GM19397 (cell line): ENCODE measurements around the gene ERBIN.
A peak's percentile ranks its signal among the peaks of the same experiment; 100 is the strongest.
"Not testable (repeated sequence)": the region's sequence is repeated elsewhere in the genome, so short reads cannot be mapped to it uniquely, and the experiment has no call there.

Experiments used
- ATAC-seq: cut with Tn5 transposase; IDR thresholded peaks from one replicate; pipeline ENCODE4 v1.9.1; 2021; ENCODE audit warnings: mild to moderate bottlenecking, moderate library complexity; ENCODE audit not compliant: unreplicated experiment

Gene ERBIN

DNA sequence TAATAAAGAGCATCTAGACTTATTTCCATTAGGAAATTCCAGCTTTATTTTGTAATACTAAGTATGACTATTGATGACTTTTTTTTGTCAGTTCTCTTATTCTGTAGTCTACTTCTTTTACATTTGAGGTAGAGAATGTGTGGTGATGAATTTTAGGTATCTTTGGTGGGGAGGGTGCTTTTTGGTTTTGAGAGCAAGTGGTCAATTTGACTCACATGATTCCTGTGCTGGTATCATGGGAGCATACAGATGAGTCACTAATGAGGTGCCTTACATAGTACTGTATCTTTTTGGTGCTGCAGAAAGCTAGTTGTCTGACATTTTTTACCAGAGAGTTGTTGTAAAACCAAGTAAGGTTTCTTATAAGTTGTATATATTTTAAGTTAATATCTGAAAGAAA, 35.3 kb downstream of the ERBIN start:
- peak; percentile 79 for ATAC-seq

GRCh38 chr5:65967288-65968066, 41.1 kb downstream of the ERBIN start:
- no peak for ATAC-seq

GRCh38 chr5:65969539-65970393, 43.4 kb downstream of the ERBIN start:
- no peak for ATAC-seq

DNA sequence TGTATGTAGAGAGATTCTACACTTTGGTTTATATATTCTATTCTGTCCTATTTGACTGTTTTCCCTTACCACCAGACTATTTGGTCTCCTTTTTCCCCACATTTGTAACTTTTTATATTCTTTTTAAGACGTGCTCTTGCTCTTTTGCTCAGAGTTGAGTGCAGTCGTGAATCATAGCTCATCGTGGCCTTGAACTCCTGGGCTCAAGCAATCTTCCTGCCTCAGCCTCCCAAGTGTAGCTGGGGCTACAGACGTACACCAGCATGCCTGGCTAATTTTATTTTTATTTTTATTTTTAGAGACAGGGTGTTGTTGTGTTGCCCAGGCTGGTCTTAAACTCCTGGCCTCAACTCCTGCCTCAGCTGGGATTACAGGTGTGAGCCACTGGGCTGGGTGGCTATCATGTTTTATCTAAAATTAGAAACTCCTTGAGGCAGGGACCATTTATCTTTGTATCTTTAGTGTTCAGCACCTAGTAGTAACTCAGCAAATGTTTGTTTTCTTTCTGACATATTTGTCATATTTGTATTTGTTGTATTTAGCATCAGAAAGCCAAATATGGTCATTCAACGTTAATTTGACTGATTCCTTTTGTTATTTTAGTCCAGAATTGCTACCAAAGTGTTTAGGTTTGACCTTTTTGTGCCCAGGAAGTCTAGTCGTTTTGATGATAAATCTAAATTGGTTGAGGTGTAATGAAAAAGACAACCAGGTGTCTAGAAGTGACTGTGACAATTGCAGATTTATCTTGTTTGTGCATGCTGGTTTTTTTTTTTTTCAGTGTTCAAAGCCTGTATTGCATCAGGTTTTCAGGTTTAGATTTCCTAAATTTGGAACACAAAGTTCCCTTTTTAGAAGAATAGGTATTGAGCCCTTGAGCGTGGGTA, 44.3 kb downstream of the ERBIN start:
- no peak for ATAC-seq

DNA sequence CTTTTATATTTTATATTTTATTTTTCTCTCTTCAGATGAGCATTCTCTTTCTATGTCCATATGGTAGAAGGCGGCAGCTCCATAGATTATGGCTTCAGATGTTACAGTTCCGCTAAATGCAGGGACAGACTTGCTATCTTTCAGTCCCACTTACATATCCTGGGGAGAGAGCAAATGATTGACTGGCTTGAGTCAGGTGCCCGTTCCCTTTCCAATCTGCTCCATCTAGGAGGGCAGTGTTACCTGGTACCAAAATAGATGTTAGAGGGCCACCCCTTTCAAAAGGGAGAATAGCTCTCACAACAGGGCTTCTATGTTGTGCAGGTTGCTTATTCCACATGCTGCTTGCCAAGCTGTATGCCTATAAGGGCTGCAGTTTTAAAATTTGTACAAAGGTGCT, 45.3 kb downstream of the ERBIN start:
- no peak for ATAC-seq

DNA sequence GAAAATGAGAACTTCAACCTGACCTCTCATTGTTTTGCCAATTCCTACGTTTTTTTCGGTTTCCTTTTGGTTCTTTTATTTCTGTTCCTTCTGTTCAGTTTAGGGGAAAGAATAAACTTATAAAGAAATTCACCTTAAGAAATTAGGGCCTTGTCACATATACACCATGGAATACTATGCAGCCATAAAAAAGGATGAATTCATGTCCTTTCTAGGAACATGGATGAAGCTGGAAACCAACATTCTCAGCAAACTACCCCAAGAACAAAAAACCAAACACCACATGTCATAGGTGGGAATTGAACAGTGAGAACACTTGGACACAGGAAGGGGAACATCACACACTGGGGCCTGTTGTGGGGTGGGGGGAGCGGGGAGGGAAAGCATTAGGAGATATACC, 46.5 kb downstream of the ERBIN start:
- ATAC-seq: not testable (repeated sequence)

GRCh38 chr5:65978251-65978650, 51.9 kb downstream of the ERBIN start:
- ATAC-seq: no peak

DNA sequence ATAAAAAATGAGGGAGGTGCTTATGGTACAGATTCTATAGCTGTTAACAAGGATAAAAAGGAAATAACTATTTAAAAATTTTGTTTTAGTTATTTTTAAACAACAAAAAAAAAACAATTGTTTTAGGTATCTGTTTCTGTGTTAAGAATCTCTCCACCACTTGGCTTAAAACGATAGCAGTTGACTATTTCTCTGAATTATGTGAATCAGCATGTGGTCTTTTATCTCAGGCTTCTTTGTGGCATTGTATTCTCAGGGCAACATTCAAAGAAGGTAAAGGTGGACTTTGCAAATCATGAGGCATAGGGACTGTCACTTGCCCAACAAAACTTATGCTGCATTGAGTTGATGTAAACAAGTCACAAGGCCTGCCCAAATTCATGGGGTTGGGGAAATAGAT, 55.2 kb downstream of the ERBIN start:
- ATAC-seq: no peak

DNA sequence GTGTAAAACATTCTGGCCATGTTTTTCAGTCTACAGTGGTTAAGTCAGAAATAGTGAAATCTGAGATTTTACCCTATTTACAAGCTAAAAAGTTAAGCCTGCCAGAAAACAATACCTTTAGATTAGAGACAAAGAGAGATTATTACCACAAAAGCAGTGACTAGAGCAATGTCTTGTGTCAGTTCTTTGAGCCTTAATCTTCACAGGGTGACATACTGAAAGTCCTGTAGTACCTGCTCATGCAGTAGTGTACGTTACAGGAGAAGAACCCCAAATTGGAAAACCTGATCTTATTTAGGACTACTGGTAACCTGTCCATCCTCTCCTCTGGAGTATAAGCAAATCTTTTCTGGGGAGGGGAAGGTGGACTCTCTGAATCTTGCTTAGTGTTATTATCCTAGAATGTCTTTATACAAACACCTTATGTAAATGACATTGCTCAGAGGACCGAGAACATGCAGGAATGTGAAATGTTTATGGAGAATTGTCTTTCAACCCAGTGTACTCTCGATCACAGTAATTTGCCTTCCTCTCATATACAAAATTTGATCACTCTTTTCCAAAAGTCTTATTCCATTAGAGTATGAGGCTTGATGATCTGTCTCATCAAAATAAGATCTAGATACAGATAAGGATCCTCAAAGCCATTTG, 55.7 kb downstream of the ERBIN start:
- ATAC-seq: no peak

GRCh38 chr5:65982635-65983034, 56.3 kb downstream of the ERBIN start:
- no peak for ATAC-seq

GRCh38 chr5:65984098-65984885, 57.9 kb downstream of the ERBIN start:
- no peak for ATAC-seq

- ATAC-seq: no peak
Observed at GRCh38 chr5:65986050-65986451, 59.7 kb downstream of the ERBIN start.

DNA sequence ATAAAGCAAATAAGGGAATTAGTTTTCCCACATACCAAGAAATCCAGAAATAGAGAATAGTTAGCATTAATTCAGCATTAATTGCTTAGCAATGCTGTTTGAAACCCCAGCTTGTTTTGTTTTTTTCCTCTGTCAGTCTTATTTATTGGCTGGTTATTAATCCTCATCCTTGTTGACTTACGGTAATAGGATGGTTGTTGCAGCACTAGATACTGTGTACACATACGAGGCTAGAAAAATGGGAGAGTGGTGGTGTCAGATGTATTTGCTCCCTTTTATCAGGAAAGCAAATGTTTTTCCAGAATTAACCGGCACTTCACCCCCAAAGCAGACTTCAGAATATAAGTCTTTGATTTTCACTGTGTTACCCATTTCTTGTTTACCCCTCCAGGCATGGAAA, 60.4 kb downstream of the ERBIN start:
- ATAC-seq: no peak

- no peak for ATAC-seq
Observed at GRCh38 chr5:65987982-65988381, 61.6 kb downstream of the ERBIN start.

DNA sequence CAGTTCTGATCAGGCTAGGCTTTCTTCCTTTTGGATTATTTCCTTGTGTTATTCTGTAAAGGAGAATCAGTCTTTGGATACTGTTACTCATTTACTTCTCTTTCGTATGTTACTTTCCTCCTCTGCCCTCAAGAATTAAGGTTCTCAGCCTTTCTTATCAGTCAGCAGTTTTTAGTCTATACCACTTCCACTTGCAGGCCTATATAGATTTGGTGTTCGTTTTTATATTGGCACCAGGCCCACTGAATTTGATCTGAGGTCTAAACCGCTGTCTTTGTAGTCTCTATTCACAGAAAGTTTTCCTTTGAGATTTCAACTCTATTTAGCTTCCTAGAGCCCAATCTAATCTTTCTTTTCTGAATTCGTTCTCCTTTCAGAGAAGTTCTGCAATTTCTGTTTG, 62.8 kb downstream of the ERBIN start:
- no peak for ATAC-seq

- ATAC-seq: no peak
Observed at GRCh38 chr5:65992630-65993029, 66.3 kb downstream of the ERBIN start.

DNA sequence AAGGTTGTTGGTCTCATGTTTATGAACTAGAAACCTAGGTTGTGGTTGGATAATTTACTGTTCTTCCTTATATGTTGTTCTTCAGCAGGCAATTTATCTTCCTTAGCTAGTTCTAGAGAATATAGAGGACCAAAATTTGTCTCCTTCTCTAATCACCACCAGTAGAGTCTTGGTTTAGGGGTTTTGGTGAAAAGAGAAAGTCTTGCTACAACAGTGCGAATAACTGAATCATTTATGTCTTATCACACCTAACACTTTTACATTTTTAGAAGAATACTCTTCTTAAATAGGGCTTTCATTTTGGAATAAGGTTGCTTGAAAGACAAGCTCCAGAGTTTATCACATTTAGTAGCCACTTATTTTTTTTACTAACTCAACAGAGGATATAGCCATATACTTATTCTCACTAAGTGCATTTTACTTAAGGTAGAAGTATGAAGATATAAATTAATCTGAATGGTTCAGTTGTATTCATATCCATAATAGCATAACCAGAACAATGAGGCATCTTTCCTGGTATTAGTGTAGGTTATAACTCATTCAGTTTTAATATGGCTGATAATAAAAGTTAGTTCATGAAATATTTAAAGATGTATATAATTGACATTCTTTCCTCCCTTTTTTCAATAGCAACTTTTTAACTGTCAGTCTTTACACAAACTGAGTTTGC, 67.9 kb downstream of the ERBIN start:
- no peak for ATAC-seq

GRCh38 chr5:65999061-65999723, 72.8 kb downstream of the ERBIN start:
- no peak for ATAC-seq

- no peak for ATAC-seq
Observed at GRCh38 chr5:66001952-66002351, 75.6 kb downstream of the ERBIN start.
